ENCODE measurements around the gene PAK6. TPM values are rescaled to one million over a fixed set of nuclear protein-coding genes. Genes with fewer than 3 reads are reported as not detected.

Gene PAK6
- total and polyA plus RNA-seq, 9 of the 15 experiments (the other 6 are each of a cell fraction or from before 2014, with no cell fraction given), result 0.03 to 0.74 (median 0.16) TPM; not detected in 2

DNA sequence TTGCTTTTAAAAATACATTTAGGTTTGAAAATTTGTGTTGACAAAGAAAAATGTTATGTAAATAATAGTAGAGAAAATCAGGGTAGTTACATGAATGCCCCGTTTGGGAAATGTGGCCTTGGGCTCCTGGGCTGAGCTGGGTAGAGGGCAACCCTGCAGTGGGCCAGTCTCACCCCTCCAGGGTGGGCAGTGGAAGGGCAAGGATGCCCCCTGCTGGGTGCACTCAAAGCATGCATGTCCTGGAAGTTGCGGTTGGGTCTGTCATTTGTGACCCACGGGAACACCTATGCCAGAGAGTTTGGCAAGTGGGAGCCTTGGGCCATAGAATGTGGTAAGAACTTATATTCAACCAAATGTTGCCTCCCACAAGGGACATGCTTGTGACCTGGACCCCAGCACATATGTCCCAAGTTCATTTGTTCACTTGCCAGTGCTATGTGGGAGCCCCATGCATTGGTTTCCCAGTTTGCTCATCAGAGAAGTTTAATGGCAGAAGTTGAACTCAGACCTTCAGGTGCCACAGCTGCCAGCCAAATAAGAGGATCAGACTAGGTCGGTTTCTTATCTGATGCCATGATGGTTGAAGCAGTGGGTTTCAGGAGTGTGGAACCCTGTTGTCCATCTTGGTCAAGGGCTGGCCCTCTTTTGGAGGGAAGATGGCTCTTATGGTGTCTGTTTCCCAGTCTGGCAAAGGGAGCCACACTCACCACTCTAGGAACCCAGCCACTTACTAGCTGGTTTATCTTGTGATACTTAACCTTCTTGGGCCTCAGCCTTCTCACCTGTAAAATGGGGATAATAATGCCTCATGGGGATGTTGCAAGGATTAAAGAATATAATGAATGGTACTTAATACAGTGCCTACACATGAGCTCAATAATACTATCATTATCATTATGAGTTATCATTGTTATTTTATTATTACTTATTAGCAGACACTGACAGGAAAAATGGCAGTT lies 71.4 kb downstream of the PAK6 start (continued):
- TF ChIP-seq KDM1A (IDR thresholded peaks at IDR 0.05) (peak in 1 of 2 experiments; percentile 48; a peak in 2 of 4 replicates), HDAC6 (IDR thresholded peaks at IDR 0.05; ENCODE audit: low read depth, low read length) (no peak), MTA3 (IDR thresholded peaks at IDR 0.05; ENCODE audit: borderline replicate concordance) (no peak), TCF7L2 (IDR thresholded peaks at IDR 0.05; ENCODE audit: low read depth, low read length) (no peak), POLR2B (IDR thresholded peaks at IDR 0.05; ENCODE audit: low read depth, partially characterized antibody) (no peak), ZNF165 (CRISPR knock-in tag; IDR thresholded peaks at IDR 0.05; ENCODE audit: borderline replicate concordance) (no peak), NR4A1 (CRISPR knock-in tag; IDR thresholded peaks at IDR 0.05) (no peak), NR4A1 (tag; IDR thresholded peaks at IDR 0.05) (no peak), ERF (CRISPR knock-in tag; IDR thresholded peaks at IDR 0.05) (no peak), HNRNPUL1 (IDR thresholded peaks at IDR 0.05; ENCODE audit: low read length) (no peak), BCOR (IDR thresholded peaks at IDR 0.05) (peak; percentile 84), MED1 (CRISPR knock-in tag; IDR thresholded peaks at IDR 0.05; ENCODE audit: borderline replicate concordance) (no peak), CBX5 (IDR thresholded peaks at IDR 0.05; ENCODE audit: borderline replicate concordance, low read depth) (no peak), ZNF143 (CRISPR knock-in tag; IDR thresholded peaks at IDR 0.05) (no peak), SAFB2 (IDR thresholded peaks at IDR 0.05; ENCODE audit: borderline replicate concordance, low read depth, low read length, severe bottlenecking) (no peak), ZNF77 (CRISPR knock-in tag; IDR thresholded peaks at IDR 0.05) (no peak), FOS (IDR thresholded peaks at IDR 0.05; ENCODE audit: extremely low read depth, insufficient read length) (no peak)
- TF ChIP-seq, protein P1, sequence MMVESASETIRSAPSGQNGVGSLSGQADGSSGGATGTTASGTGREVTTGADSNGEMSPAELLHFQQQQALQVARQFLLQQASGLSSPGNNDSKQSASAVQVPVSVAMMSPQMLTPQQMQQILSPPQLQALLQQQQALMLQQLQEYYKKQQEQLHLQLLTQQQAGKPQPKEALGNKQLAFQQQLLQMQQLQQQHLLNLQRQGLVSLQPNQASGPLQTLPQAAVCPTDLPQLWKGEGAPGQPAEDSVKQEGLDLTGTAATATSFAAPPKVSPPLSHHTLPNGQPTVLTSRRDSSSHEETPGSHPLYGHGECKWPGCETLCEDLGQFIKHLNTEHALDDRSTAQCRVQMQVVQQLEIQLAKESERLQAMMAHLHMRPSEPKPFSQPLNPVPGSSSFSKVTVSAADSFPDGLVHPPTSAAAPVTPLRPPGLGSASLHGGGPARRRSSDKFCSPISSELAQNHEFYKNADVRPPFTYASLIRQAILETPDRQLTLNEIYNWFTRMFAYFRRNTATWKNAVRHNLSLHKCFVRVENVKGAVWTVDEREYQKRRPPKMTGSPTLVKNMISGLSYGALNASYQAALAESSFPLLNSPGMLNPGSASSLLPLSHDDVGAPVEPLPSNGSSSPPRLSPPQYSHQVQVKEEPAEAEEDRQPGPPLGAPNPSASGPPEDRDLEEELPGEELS (CRISPR knock-in tag; IDR thresholded peaks at IDR 0.05; ENCODE audit: borderline replicate concordance), result no peak
- TF ChIP-seq, protein P2, sequence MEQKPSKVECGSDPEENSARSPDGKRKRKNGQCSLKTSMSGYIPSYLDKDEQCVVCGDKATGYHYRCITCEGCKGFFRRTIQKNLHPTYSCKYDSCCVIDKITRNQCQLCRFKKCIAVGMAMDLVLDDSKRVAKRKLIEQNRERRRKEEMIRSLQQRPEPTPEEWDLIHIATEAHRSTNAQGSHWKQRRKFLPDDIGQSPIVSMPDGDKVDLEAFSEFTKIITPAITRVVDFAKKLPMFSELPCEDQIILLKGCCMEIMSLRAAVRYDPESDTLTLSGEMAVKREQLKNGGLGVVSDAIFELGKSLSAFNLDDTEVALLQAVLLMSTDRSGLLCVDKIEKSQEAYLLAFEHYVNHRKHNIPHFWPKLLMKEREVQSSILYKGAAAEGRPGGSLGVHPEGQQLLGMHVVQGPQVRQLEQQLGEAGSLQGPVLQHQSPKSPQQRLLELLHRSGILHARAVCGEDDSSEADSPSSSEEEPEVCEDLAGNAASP (IDR thresholded peaks at IDR 0.05), result no peak
- TF ChIP-seq, protein P3, sequence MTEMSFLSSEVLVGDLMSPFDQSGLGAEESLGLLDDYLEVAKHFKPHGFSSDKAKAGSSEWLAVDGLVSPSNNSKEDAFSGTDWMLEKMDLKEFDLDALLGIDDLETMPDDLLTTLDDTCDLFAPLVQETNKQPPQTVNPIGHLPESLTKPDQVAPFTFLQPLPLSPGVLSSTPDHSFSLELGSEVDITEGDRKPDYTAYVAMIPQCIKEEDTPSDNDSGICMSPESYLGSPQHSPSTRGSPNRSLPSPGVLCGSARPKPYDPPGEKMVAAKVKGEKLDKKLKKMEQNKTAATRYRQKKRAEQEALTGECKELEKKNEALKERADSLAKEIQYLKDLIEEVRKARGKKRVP (CRISPR knock-in tag; IDR thresholded peaks at IDR 0.05), result no peak
- TF ChIP-seq, protein P4, sequence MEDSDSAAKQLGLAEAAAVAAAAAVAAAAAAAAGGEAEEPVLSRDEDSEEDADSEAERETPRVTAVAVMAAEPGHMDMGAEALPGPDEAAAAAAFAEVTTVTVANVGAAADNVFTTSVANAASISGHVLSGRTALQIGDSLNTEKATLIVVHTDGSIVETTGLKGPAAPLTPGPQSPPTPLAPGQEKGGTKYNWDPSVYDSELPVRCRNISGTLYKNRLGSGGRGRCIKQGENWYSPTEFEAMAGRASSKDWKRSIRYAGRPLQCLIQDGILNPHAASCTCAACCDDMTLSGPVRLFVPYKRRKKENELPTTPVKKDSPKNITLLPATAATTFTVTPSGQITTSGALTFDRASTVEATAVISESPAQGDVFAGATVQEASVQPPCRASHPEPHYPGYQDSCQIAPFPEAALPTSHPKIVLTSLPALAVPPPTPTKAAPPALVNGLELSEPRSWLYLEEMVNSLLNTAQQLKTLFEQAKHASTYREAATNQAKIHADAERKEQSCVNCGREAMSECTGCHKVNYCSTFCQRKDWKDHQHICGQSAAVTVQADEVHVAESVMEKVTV (CRISPR knock-in tag; IDR thresholded peaks at IDR 0.05), result peak; percentile 97
- TF ChIP-seq, protein P5, sequence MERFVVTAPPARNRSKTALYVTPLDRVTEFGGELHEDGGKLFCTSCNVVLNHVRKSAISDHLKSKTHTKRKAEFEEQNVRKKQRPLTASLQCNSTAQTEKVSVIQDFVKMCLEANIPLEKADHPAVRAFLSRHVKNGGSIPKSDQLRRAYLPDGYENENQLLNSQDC (CRISPR knock-in tag; IDR thresholded peaks at IDR 0.05), result no peak

Data from K562 (cell line).